CD4-positive, alpha-beta T cell treated with Interleukin-4 for 4 hours (primary cell): ENCODE measurements around the gene LEFTY2.
"Not testable (repeated sequence)": the region's sequence is repeated elsewhere in the genome, so short reads cannot be mapped to it uniquely, and the experiment has no call there.

Experiments used
- DNase-seq: peaks from one replicate; pipeline ENCODE4 v3.0.0-alpha.2; 2020

LEFTY2 gene

GRCh38 chr1:225953315-225953714, 12.3 kb upstream of the LEFTY2 start:
- DNase-seq, result no peak

- no peak for DNase-seq
Measured at GRCh38 chr1:225950905-225951497, 10.0 kb upstream of the LEFTY2 start.

- DNase-seq, result no peak
Measured at GRCh38 chr1:225949041-225949440, 8.0 kb upstream of the LEFTY2 start.

- DNase-seq, result no peak
Measured at GRCh38 chr1:225946803-225947202, 5.8 kb upstream of the LEFTY2 start.

GRCh38 chr1:225946082-225946620, 5.1 kb upstream of the LEFTY2 start:
- no peak for DNase-seq

- DNase-seq, result no peak
Measured at GRCh38 chr1:225945564-225945963, 4.5 kb upstream of the LEFTY2 start.

- no peak for DNase-seq
Measured at GRCh38 chr1:225944951-225945350, 3.9 kb upstream of the LEFTY2 start.

- DNase-seq, result no peak
Measured at GRCh38 chr1:225944387-225944786, 3.4 kb upstream of the LEFTY2 start.

- DNase-seq, result no peak
Measured at GRCh38 chr1:225943582-225943981, 2.6 kb upstream of the LEFTY2 start.

GRCh38 chr1:225942574-225942973, 1.6 kb upstream of the LEFTY2 start:
- DNase-seq, result no peak

GRCh38 chr1:225941942-225942222, 862 bp upstream of the LEFTY2 start:
- no peak for DNase-seq

- DNase-seq, result no peak
Measured at GRCh38 chr1:225940385-225941151, 452 bp downstream of the LEFTY2 start.

- not testable (repeated sequence) for DNase-seq
Measured at GRCh38 chr1:225939939-225940310, 1.1 kb downstream of the LEFTY2 start.

- not testable (repeated sequence) for DNase-seq
Measured at GRCh38 chr1:225939097-225939938, 1.7 kb downstream of the LEFTY2 start.

- no peak for DNase-seq
Measured at GRCh38 chr1:225937048-225937968, 3.7 kb downstream of the LEFTY2 start.

- DNase-seq, result no peak
Measured at GRCh38 chr1:225936523-225936922, 4.5 kb downstream of the LEFTY2 start.

- DNase-seq, result not testable (repeated sequence)
Measured at GRCh38 chr1:225936086-225936485, 4.9 kb downstream of the LEFTY2 start.

- DNase-seq, result no peak
Measured at GRCh38 chr1:225934711-225935110, 6.3 kb downstream of the LEFTY2 start.

- DNase-seq, result no peak
Measured at GRCh38 chr1:225933072-225933471, 7.9 kb downstream of the LEFTY2 start.

- no peak for DNase-seq
Measured at GRCh38 chr1:225931270-225932136, 9.5 kb downstream of the LEFTY2 start.

GRCh38 chr1:225930566-225930965, 10.5 kb downstream of the LEFTY2 start:
- no peak for DNase-seq

GRCh38 chr1:225929462-225929861, 11.6 kb downstream of the LEFTY2 start:
- DNase-seq, result not testable (repeated sequence)
